ENCODE results near the gene PTOV1. TPM values are rescaled to one million over a fixed set of nuclear protein-coding genes. Genes with fewer than 3 reads are reported as not detected.

The PTOV1 gene
- total RNA-seq, 2 donors from 2014 or later = 64.6 to 81.0 TPM

GRCh38 chr19:49861541-49862378 is 10.8 kb downstream of the PTOV1 start:
- Histone ChIP-seq H3K36me3 (peaks cover 72% of the 10 kb centered on the region), H3K4me1 (peaks cover 0 to 32% of the 10 kb centered on the region in 2 donors), H3K27ac (peak overlapping the region in 1 of 2 donors; percentile 48), H3K9me3 (no peaks in the 10 kb centered on the region), H3K4me3 (no peak overlapping the region), H3K27me3 (no peaks in the 10 kb centered on the region)
- DNase-seq (ENCODE audit: low spot score) = no peak
- TF ChIP-seq CTCF (IDR thresholded peaks at IDR 0.05) = no peak

DNA sequence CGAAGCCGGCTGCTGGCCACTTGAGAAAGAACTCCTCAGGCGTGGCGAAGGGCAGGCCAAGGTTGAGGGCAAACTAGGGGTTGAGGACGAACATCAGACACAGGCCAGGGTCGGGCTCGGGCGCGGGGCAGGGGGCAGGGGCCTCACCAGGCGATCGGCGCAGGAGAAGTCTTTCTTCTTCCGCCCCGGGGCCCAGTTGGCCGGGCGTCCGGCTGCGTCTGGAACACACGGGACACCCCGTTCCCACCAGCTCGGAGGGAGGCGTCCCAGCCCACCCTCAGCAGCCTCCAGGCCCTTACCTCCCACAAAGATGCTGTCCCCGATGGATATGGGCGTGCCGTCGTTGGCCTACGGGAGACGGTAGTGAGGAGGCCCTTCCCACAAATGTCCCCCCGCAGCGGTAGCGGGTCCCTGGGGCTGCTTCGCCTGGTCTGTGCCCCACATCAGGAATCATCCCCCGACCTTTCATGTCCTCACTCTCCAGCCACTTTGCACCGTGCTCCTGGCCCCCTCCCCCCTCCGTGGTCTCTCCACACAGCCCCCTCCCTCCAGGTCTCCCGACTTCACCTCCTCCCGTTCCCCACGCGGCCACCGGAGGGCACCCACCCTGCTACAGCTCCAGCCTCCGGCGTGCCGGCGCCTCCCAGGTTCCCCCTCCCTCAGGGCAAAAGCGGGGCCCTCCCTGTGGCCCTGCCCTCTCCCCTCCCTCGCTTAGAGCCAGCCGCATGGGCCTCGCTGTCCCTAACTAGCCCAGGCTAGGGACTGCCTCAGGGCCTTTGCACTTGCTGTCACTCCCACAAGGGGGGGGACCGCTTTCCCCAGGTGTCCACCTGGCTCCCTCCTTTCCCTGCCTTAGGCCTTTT is 11.7 kb downstream of the PTOV1 start:
- Histone ChIP-seq H3K9me3 (no peaks in the 10 kb centered on the region), H3K4me1 (peaks cover 0 to 36% of the 10 kb centered on the region in 2 donors), H3K4me3 (no peak overlapping the region), H3K27me3 (no peaks in the 10 kb centered on the region), H3K36me3 (peaks cover 64% of the 10 kb centered on the region), H3K27ac (no peak overlapping the region)
- no peak for TF ChIP-seq CTCF (IDR thresholded peaks at IDR 0.05)
- no peak for DNase-seq (ENCODE audit: low spot score)

DNA sequence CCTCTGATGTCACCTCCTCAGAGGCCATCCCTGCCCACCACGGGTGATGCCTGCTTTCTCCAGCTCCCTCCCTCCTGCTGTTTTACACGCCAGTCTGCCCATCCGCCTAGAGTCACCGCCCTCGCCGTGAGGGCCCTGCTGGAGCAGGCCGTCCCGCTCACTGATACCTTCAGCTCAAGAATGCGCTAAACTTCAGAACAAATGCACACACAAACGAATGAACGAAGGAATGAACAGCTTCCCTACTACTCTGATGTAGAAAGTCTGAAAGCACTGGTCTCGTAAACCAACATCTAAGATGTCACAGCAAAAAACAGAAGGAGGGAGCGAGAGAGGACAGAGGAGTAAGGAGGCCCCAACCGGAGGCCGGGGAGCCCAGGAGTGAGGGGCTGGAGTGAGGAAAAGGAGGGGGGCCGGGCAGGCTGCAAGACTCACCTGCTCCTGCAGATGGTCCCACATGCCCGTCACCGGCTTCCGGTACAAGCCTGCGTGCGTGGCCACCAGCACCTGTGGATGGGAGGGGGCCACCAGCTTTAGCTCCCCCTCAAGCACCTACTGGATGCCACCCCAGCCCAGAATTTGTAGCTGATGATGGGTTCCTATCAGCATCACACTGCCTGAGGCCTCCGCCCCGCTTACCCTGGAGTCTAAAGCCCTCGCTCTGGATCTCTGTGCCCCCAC is 12.4 kb downstream of the PTOV1 start:
- H3K4me1 ChIP-seq = peaks cover 0 to 43% of the 10 kb centered on the region in 2 donors
- no peaks in the 10 kb centered on the region for H3K9me3 ChIP-seq
- no peak for DNase-seq (ENCODE audit: low spot score)
- no peak for TF ChIP-seq CTCF (IDR thresholded peaks at IDR 0.05)
- no peaks in the 10 kb centered on the region for H3K27me3 ChIP-seq
- H3K4me3 ChIP-seq = no peak overlapping the region
- H3K36me3 ChIP-seq = peaks cover 56% of the 10 kb centered on the region
- H3K27ac ChIP-seq = no peak overlapping the region

- no peaks in the 10 kb centered on the region for H3K9me3 ChIP-seq
Observed at GRCh38 chr19:49863935-49864320, 13.0 kb downstream of the PTOV1 start.

More at GRCh38 chr19:49863935-49864320, 13.0 kb downstream of the PTOV1 start:
- TF ChIP-seq CTCF (IDR thresholded peaks at IDR 0.05) = no peak
- Histone ChIP-seq H3K4me1 (peaks cover 0 to 49% of the 10 kb centered on the region in 2 donors), H3K27ac (no peak overlapping the region), H3K4me3 (no peak overlapping the region), H3K27me3 (no peaks in the 10 kb centered on the region), H3K36me3 (peaks cover 51% of the 10 kb centered on the region)
- DNase-seq (ENCODE audit: low spot score) = no peak
